Endothelial cell of umbilical vein (primary cell): ENCODE data around the gene PRRC2C. TPM values are rescaled to one million over a fixed set of nuclear protein-coding genes. Genes with fewer than 3 reads are reported as not detected.

Source experiments
- BruUV-seq: library from RNA; stranded (reverse); fragments of 400-500 nt; replicated peaks from 2 replicates; lab custom pipeline; 2021; lab: Mats Ljungman, UMichigan
- CTCF ChIA-PET: fragments of 300-600, 350-600 bp; sonication (Branson Sonifier 250); formaldehyde crosslinking; loops from one replicate; lab custom pipeline; 2021; ENCODE audit warnings: antibody characterized with exemption, inconsistent platforms; lab: Charles Lee
- POLR2A ChIA-PET: fragments of 300-600, 350-600 bp; sonication (Branson Sonifier 250); formaldehyde crosslinking; loops from one replicate; lab custom pipeline; 2021; ENCODE audit warnings: antibody characterized with exemption, inconsistent platforms; lab: Charles Lee
- DNase-seq: peaks from one replicate; pipeline ENCODE4 v3.0.0-alpha.2; 2011; ENCODE audit warnings: low read depth, low spot score
- FAIRE-seq: peaks from 2 replicates; lab custom pipeline; 2011; peaks lifted over from hg19 to GRCh38; lab: Jason Lieb, UNC
- H2AFZ ChIP-seq: 2 replicates; pipeline ENCODE4 v1.6.0; 2012; ENCODE audit warnings: low read depth, low read length, control low read depth, inconsistent platforms
- H3K27ac ChIP-seq: 2 replicates; pipeline ENCODE4 v1.5.1; 2011; ENCODE audit warnings: low read depth, mild to moderate bottlenecking, control low read depth, low read length, moderate library complexity; ENCODE audit not compliant: insufficient read depth
- H3K27me3 ChIP-seq, 2 experiments: 2 replicates each; pipeline versions ENCODE4 v1.6.0 to v1.6.1; 2011; ENCODE audit warnings: low read length in 2 of 2, mixed read lengths in 1 of 2; ENCODE audit not compliant: control insufficient read depth in 2 of 2, insufficient read depth in 2 of 2
- H3K36me3 ChIP-seq, 2 experiments: 2 replicates in 1 of 2; 3 replicates in 1 of 2; pipeline ENCODE4 v1.5.1; 2011; ENCODE audit warnings: low read length in 2 of 2, mild to moderate bottlenecking in 1 of 2, moderate library complexity in 1 of 2; ENCODE audit not compliant: control insufficient read depth in 2 of 2, insufficient read depth in 2 of 2; ENCODE audit errors: extremely low read depth in 1 of 2
- H3K4me1 ChIP-seq: 3 replicates; pipeline ENCODE4 v1.5.1; 2011; ENCODE audit warnings: mild to moderate bottlenecking, low read length; ENCODE audit not compliant: control insufficient read depth, insufficient read depth; ENCODE audit errors: extremely low read depth
- H3K4me2 ChIP-seq: 2 replicates; pipeline ENCODE4 v1.6.1; 2011; ENCODE audit warnings: low read length, control low read depth, mixed read lengths; ENCODE audit not compliant: insufficient read depth
- H3K4me3 ChIP-seq, 3 experiments: fragments of 200-600 bp in 1 of 3; sonication (generic), shearing (Covaris generic) in 1 of 3; replicated peaks in 1 of 3; 2 replicates each; pipeline ENCODE4 v1.5.1; 2011 to 2016; ENCODE audit warnings: control low read depth in 3 of 3, low read length in 3 of 3, mild to moderate bottlenecking in 2 of 3, inconsistent platforms in 1 of 3, low read depth in 1 of 3, moderate library complexity in 1 of 3; ENCODE audit not compliant: insufficient read depth in 1 of 3
- H3K79me2 ChIP-seq: 2 replicates; pipeline ENCODE4 v1.6.0; 2012; ENCODE audit warnings: low read length, inconsistent platforms; ENCODE audit not compliant: control insufficient read depth, insufficient read depth
- H3K9ac ChIP-seq: replicated peaks from 2 replicates; pipeline ENCODE3; 2011; ENCODE audit warnings: low read length, control low read depth; ENCODE audit not compliant: insufficient read depth; ENCODE audit errors: extremely low read depth
- H3K9me1 ChIP-seq: replicated peaks from 3 replicates; pipeline ENCODE4 v1.6.0; 2011; ENCODE audit warnings: mild to moderate bottlenecking, low read length; ENCODE audit not compliant: control insufficient read depth, insufficient read depth; ENCODE audit errors: extremely low read depth
- H3K9me3 ChIP-seq: replicated peaks from 2 replicates; pipeline ENCODE4 v1.5.1; 2012; ENCODE audit warnings: low read length, inconsistent platforms; ENCODE audit not compliant: control insufficient read depth, insufficient read depth
- H4K20me1 ChIP-seq: replicated peaks from 2 replicates; pipeline ENCODE3; 2011; ENCODE audit warnings: mild to moderate bottlenecking, low read length; ENCODE audit not compliant: control insufficient read depth, insufficient read depth; ENCODE audit errors: extremely low read depth
- CTCF ChIP-seq, 2 donors: IDR thresholded peaks; 1 replicate in 1 of 2; 2 replicates in 1 of 2; pipeline ENCODE4 v1.5.1; 2011; ENCODE audit warnings: low read length in 2 of 2, mild to moderate bottlenecking in 2 of 2, moderate library complexity in 2 of 2, control low read depth in 1 of 2, inconsistent platforms in 1 of 2, low read depth in 1 of 2; ENCODE audit not compliant: insufficient read depth in 1 of 2; ENCODE audit errors: extremely low read depth in 1 of 2
- EZH2 ChIP-seq: IDR thresholded peaks from 2 replicates; pipeline ENCODE4 v1.6.1; 2012; ENCODE audit warnings: borderline replicate concordance, low read depth, mild to moderate bottlenecking, moderate library complexity, low read length, inconsistent platforms; ENCODE audit not compliant: severe bottlenecking
- FOS ChIP-seq: IDR thresholded peaks from 2 replicates; pipeline ENCODE4 v1.6.1; 2011; ENCODE audit warnings: mild to moderate bottlenecking, low read length, moderate library complexity, borderline replicate concordance; ENCODE audit not compliant: insufficient read depth
- GATA2 ChIP-seq: IDR thresholded peaks from 2 replicates; pipeline ENCODE4 v1.7.0; 2011; ENCODE audit warnings: low read depth, mild to moderate bottlenecking, moderate library complexity, mixed read lengths, low read length; ENCODE audit not compliant: insufficient read length, insufficient read depth
- JUN ChIP-seq: IDR thresholded peaks from 2 replicates; pipeline ENCODE4 v1.6.1; 2011; ENCODE audit warnings: borderline replicate concordance, low read depth; ENCODE audit not compliant: insufficient read length, insufficient read depth
- MAX ChIP-seq: IDR thresholded peaks from 2 replicates; pipeline ENCODE4 v1.6.1; 2011; ENCODE audit not compliant: insufficient read depth, insufficient read length
- MYC ChIP-seq: IDR thresholded peaks from one replicate; pipeline ENCODE4 v1.6.1; 2011; ENCODE audit warnings: mild to moderate bottlenecking, low read depth, low read length
- POLR2A ChIP-seq: IDR thresholded peaks from 2 replicates; pipeline ENCODE4 v1.6.1; 2012; ENCODE audit warnings: low read depth, mild to moderate bottlenecking, control low read depth, low read length
- POLR2AphosphoS5 ChIP-seq: IDR thresholded peaks from 2 replicates; pipeline ENCODE4 v1.6.1; 2012; ENCODE audit warnings: low read depth, mild to moderate bottlenecking, control low read depth, low read length, moderate library complexity; ENCODE audit not compliant: insufficient read depth
- dilution Hi-C: fragments of 300-500 bp; cut with MboI; formaldehyde crosslinking; loops from one replicate; pipeline ENCODE4 v1.15.0; 2019; ENCODE audit warnings: low sequenced_read_pairs; ENCODE audit not compliant: extremely low pct_ligation_motif_present
- intact Hi-C: fragments of 100-400 bp; cut with micrococcal nuclease; formaldehyde crosslinking; loops from one replicate; pipeline ENCODE4 v1.10.0; 2022
- polyA plus RNA-seq, 4 experiments: library from polyadenylated mRNA; depleted of rRNA in 3 of 4; stranded (reverse) in 3 of 4; unstranded in 1 of 4; fragments of >200 nt; gene quantifications; 2 replicates each; pipeline versions ENCODE4 v1.2.1 to v1.2.3, GENCODE V29; 2011 to 2012; ENCODE audit warnings: missing spikeins in 1 of 4
- total RNA-seq: library from RNA; stranded (reverse); gene quantifications from 2 replicates; pipeline ENCODE4 v1.2.3, GENCODE V29; 2021

PRRC2C gene
- total and polyA plus RNA-seq, 2 donors (not counting 3 experiments of a cell fraction or from before 2014, with no cell fraction given): 65.7 to 199 TPM

GRCh38 chr1:171610385-171610784, 125.1 kb downstream of the PRRC2C start:
- no peak overlapping the region for H3K4me2 ChIP-seq
- intact Hi-C loops (no loop called here), dilution Hi-C loops (no loop called here)
- no peaks in the 10 kb centered on the region for H4K20me1 ChIP-seq
- DNase-seq: no peak
- H3K9me3 ChIP-seq: no peaks in the 10 kb centered on the region
- no peaks in the 10 kb centered on the region for H3K79me2 ChIP-seq
- H3K4me3 ChIP-seq: no peak overlapping the region
- no peak overlapping the region for H3K9ac ChIP-seq
- BruUV-seq: no TSS peak
- POLR2A ChIA-PET: no interaction called here
- no peak overlapping the region for H3K27ac ChIP-seq
- CTCF ChIA-PET: no interaction called here
- no peaks in the 10 kb centered on the region for H3K27me3 ChIP-seq
- no peak for FAIRE-seq
- no peaks in the 10 kb centered on the region for H3K4me1 ChIP-seq
- H3K36me3 ChIP-seq: no peaks in the 10 kb centered on the region
- H2AFZ ChIP-seq: no peak overlapping the region
- no peaks in the 10 kb centered on the region for H3K9me1 ChIP-seq
- TF ChIP-seq EZH2 (no peak), MYC (no peak), MAX (no peak), POLR2AphosphoS5 (no peak), JUN (no peak), FOS (no peak), POLR2A (no peak), GATA2 (no peak), CTCF (IDR thresholded peaks at IDR 0.05; ENCODE audit: extremely low read depth in 1 of 2, insufficient read depth in 1 of 2, low read depth in 1 of 2, low read length in 2 of 2) (no peak)
